Measurements from ENCODE around the gene ADGB. TPM values are rescaled to one million over a fixed set of nuclear protein-coding genes. Genes with fewer than 3 reads are reported as not detected.

ADGB gene
- total and polyA plus RNA-seq, 4 donors, result 0.23 TPM; not detected in 3

DNA sequence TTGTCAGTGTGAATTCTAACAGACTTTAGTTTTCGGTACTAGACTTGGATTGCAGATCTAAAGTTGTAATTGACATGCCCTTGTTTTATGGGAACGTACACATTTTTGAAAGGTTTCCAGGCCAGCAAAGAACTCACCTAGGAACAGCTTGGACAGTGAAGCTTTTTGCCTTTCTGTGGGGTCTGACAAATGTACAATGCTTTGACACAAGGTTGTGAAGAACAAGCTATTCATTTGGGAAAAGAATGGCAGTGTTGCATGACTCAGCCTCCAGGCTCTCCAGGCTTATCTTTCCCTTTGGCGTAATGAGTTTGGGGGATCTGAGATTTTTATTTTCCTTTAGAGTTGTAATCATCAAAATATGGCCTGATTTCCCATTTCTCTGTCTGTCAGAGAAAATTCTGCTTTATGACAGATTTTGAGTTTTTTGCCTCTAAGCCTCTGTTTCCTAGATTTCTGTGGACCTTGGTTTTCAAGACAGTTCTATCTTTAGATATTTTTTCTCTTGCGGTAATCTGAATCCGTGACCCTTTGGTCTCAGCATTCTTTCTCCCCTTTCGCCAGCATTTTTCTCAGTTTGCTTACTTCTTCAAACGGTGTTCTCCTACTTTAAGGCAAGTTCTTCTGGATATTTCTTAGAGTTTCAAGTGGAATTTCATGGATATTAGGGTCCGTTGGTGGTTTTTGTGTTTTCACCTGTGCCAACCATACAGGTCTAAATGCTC is 221.0 kb downstream of the ADGB start:
- H3K27ac ChIP-seq (ENCODE audit: low read depth in 1 of 2, low read length in 2 of 2), result no peak overlapping the region
- 71% methylated on average over 8 of the region's 8 CpGs for WGBS
- no peak overlapping the region for H3K4me3 ChIP-seq (ENCODE audit: low read depth in 1 of 3, low read length in 3 of 3)
- no peaks in the 10 kb centered on the region for H3K27me3 ChIP-seq (ENCODE audit: control insufficient read depth in 4 of 4, insufficient read depth in 4 of 4, low read length in 3 of 4)
- no peaks in the 10 kb centered on the region for H3K9me3 ChIP-seq (ENCODE audit: control insufficient read depth in 4 of 4, low read length in 3 of 4)
- no peaks in the 10 kb centered on the region for H3K36me3 ChIP-seq (ENCODE audit: control insufficient read depth in 4 of 4, insufficient read depth in 3 of 4, low read depth in 1 of 4, low read length in 3 of 4)
- H3K9ac ChIP-seq (ENCODE audit: low read depth in 1 of 2, low read length in 2 of 2), result no peak overlapping the region
- H3K4me1 ChIP-seq (ENCODE audit: control insufficient read depth in 4 of 4, insufficient read depth in 4 of 4, low read length in 3 of 4), result no peaks in the 10 kb centered on the region
- no peak for DNase-seq (ENCODE audit: low spot score)
- TF ChIP-seq SP1 (IDR thresholded peaks at IDR 0.05), result no peak
- TF ChIP-seq, protein P1, sequence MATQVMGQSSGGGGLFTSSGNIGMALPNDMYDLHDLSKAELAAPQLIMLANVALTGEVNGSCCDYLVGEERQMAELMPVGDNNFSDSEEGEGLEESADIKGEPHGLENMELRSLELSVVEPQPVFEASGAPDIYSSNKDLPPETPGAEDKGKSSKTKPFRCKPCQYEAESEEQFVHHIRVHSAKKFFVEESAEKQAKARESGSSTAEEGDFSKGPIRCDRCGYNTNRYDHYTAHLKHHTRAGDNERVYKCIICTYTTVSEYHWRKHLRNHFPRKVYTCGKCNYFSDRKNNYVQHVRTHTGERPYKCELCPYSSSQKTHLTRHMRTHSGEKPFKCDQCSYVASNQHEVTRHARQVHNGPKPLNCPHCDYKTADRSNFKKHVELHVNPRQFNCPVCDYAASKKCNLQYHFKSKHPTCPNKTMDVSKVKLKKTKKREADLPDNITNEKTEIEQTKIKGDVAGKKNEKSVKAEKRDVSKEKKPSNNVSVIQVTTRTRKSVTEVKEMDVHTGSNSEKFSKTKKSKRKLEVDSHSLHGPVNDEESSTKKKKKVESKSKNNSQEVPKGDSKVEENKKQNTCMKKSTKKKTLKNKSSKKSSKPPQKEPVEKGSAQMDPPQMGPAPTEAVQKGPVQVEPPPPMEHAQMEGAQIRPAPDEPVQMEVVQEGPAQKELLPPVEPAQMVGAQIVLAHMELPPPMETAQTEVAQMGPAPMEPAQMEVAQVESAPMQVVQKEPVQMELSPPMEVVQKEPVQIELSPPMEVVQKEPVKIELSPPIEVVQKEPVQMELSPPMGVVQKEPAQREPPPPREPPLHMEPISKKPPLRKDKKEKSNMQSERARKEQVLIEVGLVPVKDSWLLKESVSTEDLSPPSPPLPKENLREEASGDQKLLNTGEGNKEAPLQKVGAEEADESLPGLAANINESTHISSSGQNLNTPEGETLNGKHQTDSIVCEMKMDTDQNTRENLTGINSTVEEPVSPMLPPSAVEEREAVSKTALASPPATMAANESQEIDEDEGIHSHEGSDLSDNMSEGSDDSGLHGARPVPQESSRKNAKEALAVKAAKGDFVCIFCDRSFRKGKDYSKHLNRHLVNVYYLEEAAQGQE (IDR thresholded peaks at IDR 0.05), result no peak
- TF ChIP-seq TAF1 (conservative IDR thresholded peaks at IDR 0.05), result no peak
- no peak for TF ChIP-seq RAD21 (IDR thresholded peaks at IDR 0.05)
- TF ChIP-seq FOXA2 (IDR thresholded peaks at IDR 0.05), result no peak
- TF ChIP-seq YY1 (IDR thresholded peaks at IDR 0.05), result no peak
- no peak for TF ChIP-seq FOXA1 (IDR thresholded peaks at IDR 0.05)
- TF ChIP-seq RXRA (IDR thresholded peaks at IDR 0.05), result no peak

DNA sequence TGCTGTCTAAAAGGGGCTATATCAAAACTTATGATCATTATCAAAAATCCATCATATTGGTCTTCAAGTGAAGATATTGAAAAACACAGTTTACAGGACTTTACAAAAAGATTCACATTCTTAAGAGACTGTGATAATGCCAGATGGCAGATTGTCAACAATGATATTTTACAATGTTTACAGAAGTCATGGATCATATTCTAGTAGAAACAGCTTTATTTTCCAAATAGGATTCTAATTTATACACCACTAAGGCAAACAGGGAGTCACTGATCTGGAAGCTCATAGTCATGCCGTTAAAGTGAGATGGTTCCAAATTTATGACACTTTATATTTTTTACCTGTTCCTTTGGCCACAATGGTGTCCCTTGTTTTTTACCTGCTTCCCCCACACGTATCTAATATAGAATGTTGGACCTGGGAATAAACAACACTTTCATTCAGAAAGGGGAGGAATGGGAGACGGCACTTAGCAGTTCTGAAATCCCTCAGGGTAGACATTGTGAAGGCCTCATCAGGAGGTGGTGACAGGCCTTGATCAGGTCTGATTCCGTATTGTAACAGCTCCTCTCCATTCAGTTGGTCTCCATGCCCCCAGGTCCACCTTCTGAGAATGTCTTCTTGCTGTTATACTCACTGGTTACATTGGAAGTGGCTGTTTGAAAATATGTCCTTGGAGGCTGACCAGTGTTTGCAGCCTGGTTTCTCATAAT is 228.6 kb downstream of the ADGB start:
- Histone ChIP-seq H3K27ac (ENCODE audit: low read depth in 1 of 2, low read length in 2 of 2) (no peak overlapping the region), H3K36me3 (ENCODE audit: control insufficient read depth in 4 of 4, insufficient read depth in 3 of 4, low read depth in 1 of 4, low read length in 3 of 4) (no peaks in the 10 kb centered on the region), H3K9me3 (ENCODE audit: control insufficient read depth in 4 of 4, low read length in 3 of 4) (no peaks in the 10 kb centered on the region), H3K4me1 (ENCODE audit: control insufficient read depth in 4 of 4, insufficient read depth in 4 of 4, low read length in 3 of 4) (no peaks in the 10 kb centered on the region), H3K4me3 (ENCODE audit: low read depth in 1 of 3, low read length in 3 of 3) (no peak overlapping the region), H3K9ac (ENCODE audit: low read depth in 1 of 2, low read length in 2 of 2) (no peak overlapping the region), H3K27me3 (ENCODE audit: control insufficient read depth in 4 of 4, insufficient read depth in 4 of 4, low read length in 3 of 4) (no peaks in the 10 kb centered on the region)
- TF ChIP-seq RXRA (IDR thresholded peaks at IDR 0.05) (no peak), GABPA (IDR thresholded peaks at IDR 0.05 in 1 of 2, conservative IDR thresholded peaks at IDR 0.05 in 1 of 2) (no peak), HNF4A (conservative IDR thresholded peaks at IDR 0.05) (no peak), NR2F2 (IDR thresholded peaks at IDR 0.05) (no peak), SP1 (IDR thresholded peaks at IDR 0.05) (no peak), FOXA2 (IDR thresholded peaks at IDR 0.05) (no peak), EGR1 (IDR thresholded peaks at IDR 0.05; ENCODE audit: low read depth in 2 of 2) (no peak), FOXA1 (IDR thresholded peaks at IDR 0.05) (no peak)
- TF ChIP-seq, protein P2, sequence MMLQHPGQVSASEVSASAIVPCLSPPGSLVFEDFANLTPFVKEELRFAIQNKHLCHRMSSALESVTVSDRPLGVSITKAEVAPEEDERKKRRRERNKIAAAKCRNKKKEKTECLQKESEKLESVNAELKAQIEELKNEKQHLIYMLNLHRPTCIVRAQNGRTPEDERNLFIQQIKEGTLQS (IDR thresholded peaks at IDR 0.05), result no peak
- TF ChIP-seq, protein P3, sequence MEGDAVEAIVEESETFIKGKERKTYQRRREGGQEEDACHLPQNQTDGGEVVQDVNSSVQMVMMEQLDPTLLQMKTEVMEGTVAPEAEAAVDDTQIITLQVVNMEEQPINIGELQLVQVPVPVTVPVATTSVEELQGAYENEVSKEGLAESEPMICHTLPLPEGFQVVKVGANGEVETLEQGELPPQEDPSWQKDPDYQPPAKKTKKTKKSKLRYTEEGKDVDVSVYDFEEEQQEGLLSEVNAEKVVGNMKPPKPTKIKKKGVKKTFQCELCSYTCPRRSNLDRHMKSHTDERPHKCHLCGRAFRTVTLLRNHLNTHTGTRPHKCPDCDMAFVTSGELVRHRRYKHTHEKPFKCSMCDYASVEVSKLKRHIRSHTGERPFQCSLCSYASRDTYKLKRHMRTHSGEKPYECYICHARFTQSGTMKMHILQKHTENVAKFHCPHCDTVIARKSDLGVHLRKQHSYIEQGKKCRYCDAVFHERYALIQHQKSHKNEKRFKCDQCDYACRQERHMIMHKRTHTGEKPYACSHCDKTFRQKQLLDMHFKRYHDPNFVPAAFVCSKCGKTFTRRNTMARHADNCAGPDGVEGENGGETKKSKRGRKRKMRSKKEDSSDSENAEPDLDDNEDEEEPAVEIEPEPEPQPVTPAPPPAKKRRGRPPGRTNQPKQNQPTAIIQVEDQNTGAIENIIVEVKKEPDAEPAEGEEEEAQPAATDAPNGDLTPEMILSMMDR (IDR thresholded peaks at IDR 0.05; ENCODE audit: low read depth, low read length, missing input control), result no peak
- 63% methylated on average over 4 of the region's 4 CpGs for whole genome bisulfite sequencing
- no peak for DNase-seq (ENCODE audit: low spot score)
